Lower leg skin (tissue), 3 donors: ENCODE results near the gene PLS1.

ENCODE experiments used
- CTCF ChIP-seq, 3 donors: fragments of 450-650 bp; IDR thresholded peaks; one replicate each; pipeline ENCODE4 v1.5.1; 2016; ENCODE audit warnings: antibody characterized with exemption in 3 of 3, mild to moderate bottlenecking in 3 of 3, moderate library complexity in 2 of 3
- POLR2A ChIP-seq, 2 donors: fragments of 450-650 bp; IDR thresholded peaks; one replicate each; pipeline ENCODE4 v1.6.1; 2016 to 2017; ENCODE audit warnings: antibody characterized with exemption in 2 of 2, mild to moderate bottlenecking in 1 of 2, moderate library complexity in 1 of 2

- TF ChIP-seq POLR2A (IDR thresholded peaks at IDR 0.05) = no peak
- TF ChIP-seq CTCF (IDR thresholded peaks at IDR 0.05) = no peak
These were observed 98.0 kb downstream of the PLS1 start for GRCh38 chr3:142694225-142694624.
